ENCODE results near the gene HES1.
"Not testable (repeated sequence)": the region's sequence is repeated elsewhere in the genome, so short reads cannot be mapped to it uniquely, and the experiment has no call there.

HES1 gene

DNA sequence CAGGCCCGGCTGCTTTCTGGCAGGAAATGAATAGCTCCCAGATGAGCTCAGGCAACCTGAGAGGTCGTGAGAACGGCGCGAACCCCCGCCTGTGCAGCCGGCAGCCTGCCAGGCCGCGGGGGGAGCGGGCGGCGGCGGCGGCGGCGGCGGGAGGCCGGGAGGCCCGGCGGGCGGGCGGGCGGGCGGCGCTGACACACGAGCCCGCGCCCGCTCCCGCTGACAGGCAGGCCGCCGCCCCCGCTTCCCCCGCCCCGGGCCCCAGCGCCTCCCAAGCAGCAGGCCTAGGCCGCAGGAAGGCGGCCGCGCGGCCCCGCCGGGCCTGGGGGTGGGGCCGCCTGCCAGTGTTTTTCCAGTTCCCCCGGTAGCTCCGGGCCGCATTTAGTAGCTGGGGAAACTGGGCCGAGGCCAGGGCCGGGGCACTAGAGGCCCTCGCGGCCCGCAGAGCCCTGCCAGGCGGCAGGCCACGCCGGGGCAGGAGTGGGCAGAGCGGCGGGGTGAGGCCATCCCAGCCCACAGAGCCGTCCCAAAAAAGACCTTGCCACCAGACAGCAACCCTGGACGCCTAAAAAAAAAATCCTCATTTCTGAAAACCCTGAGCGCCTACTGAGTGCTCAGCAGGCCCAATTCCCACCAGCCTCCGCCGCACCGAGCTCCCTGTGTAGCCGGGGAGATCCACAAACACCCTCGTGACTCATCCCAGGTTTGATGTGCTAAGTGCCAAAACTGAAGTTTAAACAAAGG, 5.6 kb downstream of the HES1 start:
- peak; percentile 90 for DNase-seq (ENCODE audit: low spot score)

DNA sequence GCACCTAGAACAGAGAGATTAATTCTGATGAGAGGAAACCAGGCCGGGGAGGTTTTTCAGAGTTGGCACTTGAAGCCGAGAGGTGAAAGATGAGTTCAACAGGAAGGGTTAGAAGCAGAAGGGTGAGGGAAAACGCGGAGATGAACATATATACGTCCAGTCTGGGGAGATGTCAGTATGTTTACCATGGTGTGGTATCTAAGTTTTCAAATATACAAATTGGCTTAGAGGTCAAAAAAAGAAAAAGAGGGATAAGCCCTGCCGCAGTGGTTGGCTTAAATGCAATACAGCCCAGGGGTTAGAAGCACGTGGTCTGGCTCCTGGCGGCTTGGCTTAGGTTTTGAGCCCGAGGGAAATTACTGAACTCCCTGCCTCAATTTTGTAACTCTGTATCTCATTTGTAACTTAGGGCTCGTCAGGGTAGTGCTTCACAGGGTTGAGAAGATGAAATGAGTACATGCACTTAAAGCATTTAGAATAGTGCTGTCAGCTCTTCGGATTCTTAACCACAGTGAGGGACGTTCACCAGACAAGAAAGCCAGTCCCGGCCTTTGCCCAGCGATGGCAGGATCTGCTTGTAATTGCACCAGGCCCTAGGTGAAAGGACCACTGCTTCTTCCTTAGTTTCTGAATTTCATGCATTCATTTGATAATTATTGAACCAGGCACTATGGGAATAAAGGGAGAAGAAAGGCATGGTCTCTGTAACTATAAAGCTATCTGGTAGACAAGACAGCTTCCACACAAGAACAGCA, 6.4 kb downstream of the HES1 start:
- DNase-seq (ENCODE audit: low spot score), result no peak

DNA sequence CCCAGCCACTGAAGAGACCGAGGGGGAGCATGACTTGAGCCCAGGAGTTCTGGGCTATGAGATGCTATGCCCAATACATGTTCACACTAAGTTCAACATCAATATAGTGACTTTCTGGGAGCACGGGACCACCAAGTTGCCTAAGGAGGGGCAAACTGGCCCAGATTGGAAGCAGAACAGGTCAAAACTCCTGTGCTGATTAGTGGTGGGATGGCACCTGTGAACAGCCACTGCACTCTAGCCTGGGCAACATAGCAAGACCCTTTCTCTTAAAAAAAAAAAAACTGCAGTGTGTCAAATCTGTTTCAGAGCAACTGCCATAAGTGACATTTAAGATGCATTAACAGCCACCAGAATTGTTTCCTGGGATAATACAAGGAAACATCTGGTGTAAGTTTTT, 9.8 kb downstream of the HES1 start:
- DNase-seq (ENCODE audit: low spot score), result no peak

DNA sequence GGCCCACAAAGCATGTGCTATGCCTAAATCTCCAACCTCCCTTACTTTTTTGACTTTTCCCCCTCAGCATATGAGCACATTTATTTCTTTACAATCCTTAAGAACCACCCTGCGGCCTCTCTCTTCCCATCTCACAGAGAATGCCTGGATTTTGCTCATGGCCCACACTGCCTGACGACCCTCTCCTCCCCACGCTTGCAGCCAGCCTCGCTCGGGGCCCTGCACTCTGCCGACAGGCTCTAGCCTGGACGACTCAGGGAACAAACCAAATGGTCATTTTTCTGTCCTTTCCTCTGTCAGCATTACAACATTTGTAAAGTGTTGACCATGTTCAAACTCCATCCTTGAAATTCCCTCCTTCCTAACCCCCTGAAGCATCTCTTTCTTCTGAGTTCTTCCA, 11.7 kb downstream of the HES1 start:
- no peak for DNase-seq (ENCODE audit: low spot score)

DNA sequence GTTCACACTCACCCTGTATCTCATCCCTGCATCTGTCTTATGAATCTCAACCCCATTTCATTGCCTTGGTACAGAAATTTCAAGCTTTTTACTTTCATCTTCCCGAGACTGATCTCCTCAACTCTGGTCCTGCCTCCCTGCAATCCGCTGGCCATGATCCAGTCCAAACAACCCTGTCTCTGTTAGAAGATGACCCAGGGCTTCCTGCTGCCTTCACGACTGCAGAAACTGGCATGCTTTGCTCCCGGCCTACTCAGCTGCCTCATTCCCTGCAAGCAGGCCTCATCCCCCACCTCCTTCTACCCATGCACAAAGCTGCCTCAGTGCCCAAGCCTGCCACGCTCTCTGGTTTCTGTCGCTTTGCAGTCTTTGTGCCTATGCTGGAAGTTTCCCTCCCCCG, 12.4 kb downstream of the HES1 start:
- DNase-seq (ENCODE audit: low spot score), result no peak

DNA sequence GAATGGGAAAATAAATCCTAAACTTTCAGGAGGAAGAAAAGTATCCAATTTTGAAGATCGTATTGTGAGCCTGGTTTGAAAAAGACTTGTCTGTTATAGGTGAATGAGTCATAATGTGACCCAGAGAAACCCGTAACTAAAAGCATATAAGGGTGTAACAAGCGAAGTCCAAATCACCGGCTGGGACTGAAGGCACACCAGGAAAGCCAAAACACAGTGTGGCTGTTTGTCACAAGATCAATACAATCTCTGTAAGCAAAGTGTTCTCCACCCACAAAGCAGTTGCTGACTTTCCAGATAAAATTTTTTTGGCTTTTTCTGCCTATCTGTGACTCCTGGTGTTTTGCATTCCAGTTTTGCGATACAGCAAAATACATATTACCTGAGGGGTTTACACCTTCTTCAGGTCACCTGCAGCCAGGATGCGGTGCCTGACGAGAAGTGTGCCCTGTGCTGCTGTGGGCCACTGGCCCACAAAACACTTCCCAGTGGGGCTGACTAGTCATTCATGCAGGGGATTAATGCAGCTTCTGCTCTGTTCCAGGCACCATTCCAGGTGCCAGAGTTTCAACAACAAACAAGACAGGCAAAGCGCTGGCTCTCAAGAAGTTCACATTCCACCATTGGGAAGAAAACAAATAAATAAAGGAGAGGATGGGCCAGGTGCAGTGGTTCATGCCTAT, 14.4 kb downstream of the HES1 start:
- no peak for DNase-seq (ENCODE audit: low spot score)

DNA sequence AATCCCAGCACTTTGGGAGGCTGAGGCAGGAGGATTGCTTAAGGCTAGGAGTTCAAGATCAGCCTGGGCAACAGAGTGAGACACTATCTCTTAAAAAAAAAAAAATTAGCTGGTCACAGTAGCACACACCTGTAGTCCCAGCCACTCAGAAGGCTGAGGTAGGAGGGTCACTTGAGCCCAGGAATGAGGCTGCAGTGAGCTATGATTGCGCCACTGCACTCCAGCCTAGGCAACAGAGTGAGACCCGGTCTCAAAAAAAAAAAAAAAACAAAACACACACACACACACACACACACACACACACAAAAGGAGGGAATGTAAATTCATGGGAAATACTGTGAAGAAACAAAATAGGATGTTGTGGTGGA, 15.0 kb downstream of the HES1 start:
- DNase-seq (ENCODE audit: low spot score), result not testable (repeated sequence)

DNA sequence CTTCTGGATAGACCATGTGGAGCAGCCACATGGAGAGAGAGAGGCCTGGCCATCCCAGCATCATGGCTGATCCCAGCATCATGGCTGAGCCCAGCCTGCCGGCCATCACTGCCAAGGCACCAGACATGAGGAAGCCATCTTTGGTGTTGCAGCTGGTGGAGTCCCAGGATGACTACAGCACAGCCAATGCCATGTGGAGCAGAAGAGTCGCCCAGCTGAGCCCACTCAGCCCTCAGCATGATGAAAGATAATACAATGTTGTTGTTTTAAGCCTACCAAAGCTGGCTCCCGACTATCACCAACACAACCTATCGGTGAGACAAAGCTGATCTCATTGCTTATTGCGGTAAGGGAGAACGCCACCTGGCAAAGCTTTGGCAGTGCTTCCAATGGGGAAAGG, 18.4 kb downstream of the HES1 start:
- no peak for DNase-seq (ENCODE audit: low spot score)

DNA sequence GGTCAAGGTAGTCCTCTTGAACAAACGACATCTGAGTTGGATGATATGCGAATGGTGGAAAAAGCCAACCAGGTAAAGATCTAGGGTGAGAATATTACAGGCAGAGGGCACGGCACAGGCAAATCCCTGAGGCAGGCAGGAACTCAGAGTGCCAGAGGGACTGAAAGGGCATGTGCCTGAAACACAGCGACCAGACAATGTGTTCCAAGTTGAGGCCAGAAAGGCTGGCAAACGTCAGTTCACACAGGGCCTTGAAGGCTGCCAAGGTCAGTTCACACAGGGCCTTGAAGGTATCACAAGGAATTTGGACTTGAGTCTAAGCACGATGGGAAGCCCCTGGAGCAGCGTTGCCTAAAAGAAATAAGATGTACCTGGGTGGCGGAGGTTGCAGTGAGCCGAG, 20.1 kb downstream of the HES1 start:
- DNase-seq (ENCODE audit: low spot score), result no peak

DNA sequence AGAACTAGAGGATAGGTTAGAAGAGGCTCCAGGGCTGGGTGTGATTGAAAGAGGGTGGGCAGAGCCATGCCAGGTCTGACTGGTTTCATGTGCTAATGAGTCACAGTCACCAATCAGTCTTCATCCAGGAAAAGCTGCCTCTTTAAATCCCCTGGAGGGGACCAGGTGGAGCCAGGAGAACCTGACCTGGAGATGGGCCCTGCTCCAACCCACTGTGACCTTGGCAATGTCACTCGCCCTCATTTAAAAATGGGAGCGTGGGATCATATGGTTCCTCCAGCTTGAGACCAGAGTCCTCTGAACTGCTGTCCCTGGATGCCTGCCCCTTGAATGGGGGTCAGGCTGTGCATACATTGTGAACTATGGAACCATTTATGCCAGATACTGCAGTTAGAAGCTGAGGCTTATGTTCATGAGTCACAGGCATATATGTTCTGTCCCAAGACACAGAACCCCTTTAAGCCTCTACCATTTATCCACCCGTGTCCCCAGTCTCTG, 23.0 kb downstream of the HES1 start:
- DNase-seq (ENCODE audit: low spot score), result no peak

DNA sequence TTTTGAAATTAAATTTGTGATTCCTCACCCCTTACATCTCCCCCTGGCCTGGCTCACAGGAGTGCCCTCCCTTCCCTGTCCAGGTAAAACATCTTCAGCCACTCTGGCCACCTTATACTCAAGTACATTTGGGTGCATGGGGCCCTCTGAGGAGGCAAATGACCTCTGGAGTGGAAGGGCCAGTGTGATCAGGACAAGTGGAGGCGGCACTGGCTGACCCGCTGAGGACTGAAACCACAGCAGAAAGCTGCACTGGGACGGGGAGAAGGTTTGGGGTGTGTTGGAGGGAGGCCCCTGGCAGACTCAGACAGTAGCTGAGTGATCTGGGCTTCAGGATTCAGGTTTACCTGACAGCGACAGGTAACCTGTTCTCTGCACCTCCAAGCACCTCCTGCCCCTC, 24.2 kb downstream of the HES1 start:
- no peak for DNase-seq (ENCODE audit: low spot score)

DNA sequence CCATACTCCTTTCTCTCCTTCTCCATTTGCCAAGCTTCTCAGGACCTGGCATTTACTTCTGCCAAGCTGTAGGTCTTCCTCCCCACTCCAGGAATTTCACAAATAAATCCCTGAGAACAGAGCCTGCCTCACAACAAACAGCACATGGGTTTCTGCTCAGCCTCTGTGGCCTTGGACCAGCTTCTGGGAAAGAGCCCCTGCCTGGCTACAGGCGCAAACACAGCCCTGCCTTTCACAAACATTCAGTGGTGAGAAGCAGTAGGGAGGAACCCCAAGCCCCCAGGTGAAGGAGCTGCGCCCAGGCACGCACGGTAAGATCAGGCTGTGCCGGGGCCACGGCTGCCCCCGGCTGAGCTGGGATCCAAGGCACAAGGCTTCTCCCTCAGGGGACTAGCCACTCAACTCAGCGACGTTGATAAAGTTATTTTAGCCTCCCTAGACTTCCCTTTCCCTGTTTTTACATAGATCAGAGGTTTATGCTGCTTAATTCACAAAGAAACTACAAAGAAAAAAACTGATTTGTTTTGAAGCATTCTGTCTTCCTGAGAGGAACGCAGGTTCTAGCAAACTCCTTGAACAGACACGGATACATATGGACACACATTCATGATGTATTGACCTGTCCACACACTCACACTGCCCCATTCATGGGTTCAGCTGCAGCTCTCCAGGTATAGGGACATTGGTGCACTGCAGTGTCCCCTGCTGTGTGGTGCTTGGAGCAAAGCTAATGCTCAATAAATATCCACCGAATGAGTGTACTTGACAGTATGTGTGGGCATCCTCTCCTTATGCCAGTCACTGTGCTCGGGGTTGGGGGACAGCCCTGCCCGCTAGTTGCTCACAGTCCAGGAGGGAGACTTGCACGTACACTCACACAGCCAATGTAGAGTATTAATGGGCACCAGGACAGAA, 25.4 kb downstream of the HES1 start:
- DNase-seq (ENCODE audit: low spot score), result no peak

DNA sequence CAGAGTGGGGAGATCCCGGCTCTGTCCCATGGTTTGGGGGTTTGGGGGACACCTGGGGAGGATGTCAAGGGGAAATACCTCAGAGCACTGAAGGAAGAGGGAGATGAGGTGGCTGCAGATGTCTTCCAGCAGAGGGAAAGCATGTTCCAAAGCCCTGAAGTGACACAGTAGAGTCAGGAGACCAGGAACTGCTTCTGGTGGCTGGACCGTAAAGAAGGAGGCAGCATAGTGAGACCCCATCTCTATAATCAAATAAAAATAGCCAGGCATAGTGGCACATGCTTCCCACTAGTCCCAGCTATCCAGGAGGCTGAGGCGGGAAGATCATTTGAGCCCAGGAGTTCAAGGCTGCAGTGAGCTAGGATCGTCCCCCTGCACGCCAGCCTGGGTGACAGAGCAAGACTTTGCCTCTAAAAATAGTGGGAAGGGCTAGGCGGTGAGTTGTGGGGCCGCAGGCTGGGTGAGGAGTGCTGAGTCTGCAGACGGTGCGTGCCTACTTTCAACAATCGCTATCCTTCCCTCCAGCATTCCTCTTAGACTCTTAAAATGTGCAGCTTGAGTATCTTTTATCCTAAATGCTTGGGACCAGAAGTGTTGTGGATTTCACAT, 26.2 kb downstream of the HES1 start:
- no peak for DNase-seq (ENCODE audit: low spot score)

DNA sequence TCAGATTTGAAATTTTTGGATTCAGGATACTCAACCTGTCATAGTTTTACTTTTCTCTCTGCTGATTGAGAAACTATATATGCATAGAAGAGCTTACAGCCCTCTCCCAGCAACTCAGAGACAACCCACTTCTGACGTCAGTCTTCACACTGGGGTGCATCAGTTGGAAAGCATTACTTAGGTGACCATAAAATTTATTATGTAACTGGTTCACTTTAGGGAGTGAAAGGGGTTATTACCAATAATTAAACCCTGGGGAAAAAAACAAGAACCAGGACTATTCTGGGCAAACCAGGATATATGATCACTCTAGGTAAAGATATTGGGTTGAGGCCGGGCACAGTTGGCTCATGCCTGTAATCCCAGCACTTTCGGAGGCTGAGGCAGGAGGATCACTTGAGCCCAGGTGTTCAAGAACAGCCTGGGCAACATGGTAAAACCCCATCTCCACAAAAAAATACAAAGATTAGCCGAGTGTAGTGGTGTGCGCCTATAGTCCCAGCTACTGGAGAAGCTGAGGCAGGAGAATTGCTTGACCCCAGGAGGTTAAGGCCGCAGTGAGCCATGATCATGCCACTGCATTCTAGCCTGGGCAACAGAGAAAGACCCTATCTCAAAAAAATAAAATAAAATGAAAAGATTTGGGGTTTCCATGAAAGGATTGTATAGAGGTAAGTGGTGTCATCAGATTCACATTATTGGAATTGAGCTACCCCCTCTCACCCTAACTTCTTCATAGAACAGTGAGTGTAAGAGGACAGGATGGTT, 27.1 kb downstream of the HES1 start:
- DNase-seq (ENCODE audit: low spot score), result no peak

DNA sequence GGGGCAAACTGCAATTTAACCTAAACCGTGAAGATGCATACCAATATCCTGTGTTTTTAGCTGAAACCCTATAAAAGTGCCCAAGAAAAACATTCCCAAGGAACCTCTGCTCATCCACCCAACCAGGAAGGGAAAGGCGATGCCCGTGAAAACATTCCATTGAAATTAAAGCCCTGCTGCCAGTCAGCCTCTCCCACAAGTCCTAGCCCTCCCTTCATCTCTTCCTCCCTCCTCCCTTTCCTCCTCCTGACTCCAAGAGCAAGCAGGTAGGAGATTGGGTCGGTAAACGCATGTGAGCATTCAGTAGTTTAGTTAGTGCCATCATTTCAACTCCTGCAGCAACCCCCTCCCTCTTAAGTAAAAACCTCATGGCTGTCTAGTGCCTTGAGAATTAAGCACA, 27.7 kb downstream of the HES1 start:
- DNase-seq (ENCODE audit: low spot score), result peak; percentile 53

DNA sequence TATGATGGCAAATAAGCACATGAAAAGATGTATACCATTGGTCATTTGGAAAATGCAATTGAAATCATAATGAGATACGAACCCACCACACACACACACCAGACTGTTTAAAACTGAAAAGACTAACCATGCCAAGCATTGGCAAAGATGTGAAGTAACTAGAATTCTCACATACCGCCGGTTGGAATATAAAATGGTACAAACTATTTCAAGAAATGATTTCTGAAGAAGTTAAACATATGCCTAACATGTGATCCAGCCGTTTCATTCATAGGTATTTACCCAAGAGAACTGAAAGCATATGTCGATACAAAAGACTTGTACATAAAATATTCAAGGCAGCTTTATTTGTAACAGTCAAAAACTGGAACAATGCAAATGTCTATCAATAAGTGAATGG, 28.9 kb downstream of the HES1 start:
- no peak for DNase-seq (ENCODE audit: low spot score)

DNA sequence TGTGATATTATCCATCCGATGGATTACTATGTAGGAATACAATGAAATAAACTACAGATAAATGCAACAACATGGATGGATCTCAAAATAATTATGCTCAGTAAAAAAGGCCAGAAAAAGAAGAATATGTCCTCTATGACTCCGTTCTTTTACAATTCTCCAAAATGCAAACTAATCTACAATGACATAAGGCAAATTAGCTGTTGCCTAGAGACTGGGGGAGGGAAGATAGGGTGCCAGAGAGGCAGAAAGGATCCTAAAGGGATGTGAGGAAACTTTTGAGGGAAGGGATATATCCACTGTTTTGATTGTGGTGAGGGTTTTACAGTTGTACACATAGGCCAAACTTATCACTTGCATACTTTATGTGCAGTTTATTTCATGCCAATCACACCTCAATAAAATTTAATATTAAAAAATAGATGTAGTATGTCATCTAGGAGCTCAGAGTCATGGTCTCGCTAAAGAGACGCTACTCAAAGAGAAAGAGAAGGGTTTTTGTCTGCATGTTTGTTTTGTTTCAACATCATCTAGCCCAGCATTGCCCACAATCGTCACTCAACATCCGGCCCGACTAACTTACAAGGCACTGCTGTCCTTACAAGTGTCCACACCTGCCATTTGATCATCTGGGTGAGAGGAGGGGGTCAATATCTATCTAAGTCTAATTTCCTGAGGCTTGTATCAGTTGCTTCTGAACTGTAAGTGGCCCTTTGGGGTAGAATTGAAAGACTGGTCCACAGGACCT, 29.5 kb downstream of the HES1 start:
- DNase-seq (ENCODE audit: low spot score), result no peak

DNA sequence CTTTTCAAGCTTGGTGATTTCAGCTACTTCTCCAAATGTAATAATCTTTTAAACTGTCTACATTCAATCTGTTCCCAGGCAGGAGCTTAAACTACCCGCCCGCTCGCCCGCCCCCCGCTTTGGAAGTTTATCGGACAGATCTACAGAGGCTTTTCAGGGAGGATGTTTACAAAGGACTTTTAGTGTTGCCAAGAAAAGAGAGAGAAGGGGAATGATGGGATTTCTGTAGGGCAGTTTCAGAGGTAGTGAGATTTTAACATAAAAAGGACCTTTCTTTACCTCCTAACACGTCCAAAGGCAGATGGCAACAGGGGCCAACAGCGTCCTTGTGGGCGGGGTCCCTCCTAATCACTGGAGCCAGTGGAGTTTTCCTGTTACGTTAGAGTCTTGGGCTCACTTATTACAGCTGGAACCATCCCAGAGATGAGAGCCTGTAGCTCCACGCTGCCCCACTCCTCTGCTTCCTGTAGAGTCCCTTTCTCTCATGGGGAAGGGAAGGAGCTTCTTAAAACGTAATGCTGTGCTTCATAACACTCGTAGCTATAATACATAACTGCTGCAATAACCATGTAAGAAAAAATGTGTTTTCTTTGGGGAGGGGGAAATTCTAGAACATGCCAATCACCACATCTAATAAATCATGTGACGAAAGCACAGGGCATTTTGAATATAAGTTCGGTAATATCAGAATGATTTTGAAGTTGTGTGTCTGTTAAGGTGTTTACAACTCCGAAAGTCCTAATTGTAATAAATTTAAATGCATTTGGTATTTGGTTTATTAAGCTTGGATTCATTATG, 30.9 kb downstream of the HES1 start:
- no peak for DNase-seq (ENCODE audit: low spot score)
